Stimulated activated CD4-positive, alpha-beta T cell treated with anti-CD3 and anti-CD28 coated beads, Interleukin-1b, Interleukin-23, amount 100 ng/mL, for 4 hours (primary cell): Measurements from ENCODE around the gene NBPF20.
A peak's percentile ranks its signal among the peaks of the same experiment; 100 is the strongest.
"Not testable (repeated sequence)": the region's sequence is repeated elsewhere in the genome, so short reads cannot be mapped to it uniquely, and the experiment has no call there.

Source experiments
- DNase-seq, 2 donors: peaks; one replicate each; pipeline ENCODE4 v3.0.0-alpha.2; 2020; ENCODE audit warnings: low read depth in 2 of 2

The NBPF20 gene

GRCh38 chr1:145424612-145425435, 579 bp downstream of the NBPF20 start:
- DNase-seq: peak; percentile 3 to 23

- DNase-seq: not testable (repeated sequence)
Observed at GRCh38 chr1:145415149-145415548, 10.3 kb downstream of the NBPF20 start.

GRCh38 chr1:145407266-145407665, 18.1 kb downstream of the NBPF20 start:
- not testable (repeated sequence) for DNase-seq

- DNase-seq: not testable (repeated sequence)
Observed at GRCh38 chr1:145404949-145405348, 20.5 kb downstream of the NBPF20 start.

- DNase-seq: not testable (repeated sequence)
Observed at GRCh38 chr1:145400701-145401100, 24.7 kb downstream of the NBPF20 start.
